ENCODE measurements around the gene TMEM236. TPM values are rescaled to one million over a fixed set of nuclear protein-coding genes. Genes with fewer than 3 reads are reported as not detected.

Gene TMEM236
- total RNA-seq, 2 donors from 2014 or later, result 1.0 to 2.2 TPM

Small RNA genes lying within 50 kb of the gene (microRNA-seq; reads per million reads assigned to microRNA genes)
- gene MIR511 (ENCODE audit: borderline microRNAs expressed in 2 of 2), result 10.7 to 26.5 reads per million in 2 donors

Other genes with a start within 250 kb of the TMEM236 start
- gene HACD1, start 134.8 kb upstream of the TMEM236 start, total RNA-seq, result 10 to 100 TPM; 51.3 to 83.0 TPM
- gene STAM, start 108.0 kb upstream of the TMEM236 start, total RNA-seq, result 10 to 100 TPM; 18.9 to 21.8 TPM
- gene MRC1, start 57.1 kb downstream of the TMEM236 start, total RNA-seq, result 100 to 1,000 TPM in 1 of 2 donors, 10 to 100 TPM in 1; 71.1 to 157 TPM
- gene SLC39A12, start 199.7 kb downstream of the TMEM236 start, total RNA-seq, result under 1 TPM; 0.10 to 0.32 TPM